Astrocyte of the cerebellum (primary cell): ENCODE data around the gene SNX13.

Source experiments
- DNase-seq: peaks from one replicate; pipeline ENCODE4 v3.0.0-alpha.2; 2011; ENCODE audit warnings: low read depth
- H3K4me3 ChIP-seq: 2 replicates; pipeline ENCODE4 v1.5.1; 2011; ENCODE audit warnings: mild to moderate bottlenecking, low read depth, low read length, moderate library complexity
- in situ Hi-C: cut with HindIII; loops from 2 replicates; pipeline ENCODE4 v1.10.0; 2017; ENCODE audit warnings: low sequenced_read_pairs
- TF ChIP-seq, protein P1 (sequence below): IDR thresholded peaks from 2 replicates; pipeline ENCODE4 v1.5.1; 2012; ENCODE audit warnings: low read length, low read depth, moderate library complexity, mild to moderate bottlenecking; ENCODE audit errors: missing control alignments

Gene SNX13

DNA sequence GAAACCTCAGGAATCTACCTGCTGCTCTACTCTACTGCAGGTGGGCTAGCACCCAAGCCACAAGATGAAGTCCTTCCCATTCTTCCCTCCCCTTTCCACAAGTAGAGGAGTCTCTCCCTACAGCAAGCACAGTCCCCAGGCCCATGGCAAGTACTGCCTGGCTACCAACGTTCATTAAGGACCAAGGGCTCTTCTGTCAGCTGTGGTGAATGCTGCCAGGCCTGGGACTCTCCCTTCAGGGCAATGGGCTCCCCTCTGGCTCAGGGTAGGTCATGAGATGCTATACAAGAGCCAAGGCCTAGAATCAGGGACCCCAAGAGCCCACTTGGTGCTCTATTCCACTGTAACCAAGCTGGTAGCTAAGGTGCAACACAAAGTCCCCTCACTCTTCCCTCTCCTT is 39.8 kb downstream of the SNX13 start:
- DNase-seq: no peak
- in situ Hi-C loops: no loop called here
- no peak overlapping the region for H3K4me3 ChIP-seq
- TF ChIP-seq, protein P1, sequence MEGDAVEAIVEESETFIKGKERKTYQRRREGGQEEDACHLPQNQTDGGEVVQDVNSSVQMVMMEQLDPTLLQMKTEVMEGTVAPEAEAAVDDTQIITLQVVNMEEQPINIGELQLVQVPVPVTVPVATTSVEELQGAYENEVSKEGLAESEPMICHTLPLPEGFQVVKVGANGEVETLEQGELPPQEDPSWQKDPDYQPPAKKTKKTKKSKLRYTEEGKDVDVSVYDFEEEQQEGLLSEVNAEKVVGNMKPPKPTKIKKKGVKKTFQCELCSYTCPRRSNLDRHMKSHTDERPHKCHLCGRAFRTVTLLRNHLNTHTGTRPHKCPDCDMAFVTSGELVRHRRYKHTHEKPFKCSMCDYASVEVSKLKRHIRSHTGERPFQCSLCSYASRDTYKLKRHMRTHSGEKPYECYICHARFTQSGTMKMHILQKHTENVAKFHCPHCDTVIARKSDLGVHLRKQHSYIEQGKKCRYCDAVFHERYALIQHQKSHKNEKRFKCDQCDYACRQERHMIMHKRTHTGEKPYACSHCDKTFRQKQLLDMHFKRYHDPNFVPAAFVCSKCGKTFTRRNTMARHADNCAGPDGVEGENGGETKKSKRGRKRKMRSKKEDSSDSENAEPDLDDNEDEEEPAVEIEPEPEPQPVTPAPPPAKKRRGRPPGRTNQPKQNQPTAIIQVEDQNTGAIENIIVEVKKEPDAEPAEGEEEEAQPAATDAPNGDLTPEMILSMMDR: no peak

GRCh38 chr7:17898111-17898510 is 42.2 kb downstream of the SNX13 start:
- DNase-seq: no peak
- TF ChIP-seq, protein P1: no peak
- no peak overlapping the region for H3K4me3 ChIP-seq
- in situ Hi-C loops: no loop called here

- no peak for DNase-seq
- TF ChIP-seq, protein P1: no peak
- in situ Hi-C loops: no loop called here
- no peak overlapping the region for H3K4me3 ChIP-seq
Measured at GRCh38 chr7:17887286-17887685, 53.0 kb downstream of the SNX13 start.

- DNase-seq: no peak
- TF ChIP-seq, protein P1: no peak
- in situ Hi-C loops: no loop called here
- H3K4me3 ChIP-seq: no peak overlapping the region
Measured at GRCh38 chr7:17882685-17883084, 57.6 kb downstream of the SNX13 start.

DNA sequence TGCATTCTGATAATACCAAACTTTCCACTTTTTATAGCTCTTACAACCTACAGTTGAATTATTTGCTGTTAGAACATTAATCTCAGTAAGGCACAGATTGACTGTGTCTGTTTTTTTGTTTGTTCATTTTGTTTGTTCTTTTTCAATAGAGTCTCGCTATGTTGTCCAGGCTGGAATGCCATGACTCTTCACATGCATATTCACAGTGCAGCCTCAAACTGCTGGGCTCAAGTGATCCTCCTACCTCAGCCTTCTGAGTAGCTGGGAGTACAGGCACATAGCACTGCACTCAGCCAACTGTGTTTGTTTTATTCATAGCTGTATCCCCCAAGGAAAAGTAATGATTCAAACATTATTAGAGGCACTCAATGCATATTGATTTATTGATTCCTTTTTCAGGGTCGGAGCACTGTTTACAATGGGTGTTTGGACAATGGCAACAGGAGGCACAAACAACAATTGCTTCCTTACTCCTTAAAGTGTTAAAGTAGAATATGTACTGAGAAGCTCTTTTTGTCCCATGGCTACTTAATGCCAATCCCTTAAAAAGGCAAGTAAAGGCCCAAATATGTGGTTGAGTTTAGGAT is 61.1 kb downstream of the SNX13 start:
- TF ChIP-seq, protein P1: no peak
- in situ Hi-C loops: no loop called here
- no peak overlapping the region for H3K4me3 ChIP-seq
- DNase-seq: no peak

GRCh38 chr7:17878627-17879026 is 61.7 kb downstream of the SNX13 start:
- in situ Hi-C loops: no loop called here
- TF ChIP-seq, protein P1: no peak
- no peak overlapping the region for H3K4me3 ChIP-seq
- no peak for DNase-seq
